Esophagus squamous epithelium (tissue), 4 donors: ENCODE measurements around the gene DUOXA1.

Experiments
- CTCF ChIP-seq, 6 experiments: fragments of 450-650 bp in 4 of 6; fragments of 200-600 bp in 2 of 6; sonication (generic) in 2 of 6; IDR thresholded peaks; one replicate each; pipeline ENCODE4 v1.5.1; 2016 to 2019; ENCODE audit warnings: antibody characterized with exemption in 6 of 6, mild to moderate bottlenecking in 4 of 6, moderate library complexity in 4 of 6
- POLR2A ChIP-seq, 4 donors: fragments of 450-650 bp; IDR thresholded peaks; one replicate each; pipeline ENCODE4 v1.6.1; 2017; ENCODE audit warnings: antibody characterized with exemption in 4 of 4, mild to moderate bottlenecking in 4 of 4, moderate library complexity in 3 of 4

- TF ChIP-seq CTCF (IDR thresholded peaks at IDR 0.05) (no peak), POLR2A (IDR thresholded peaks at IDR 0.05) (no peak)
Observed at GRCh38 chr15:45171912-45172311, 42.2 kb upstream of the DUOXA1 start.
